Activated T-cell treated with anti-CD3 and anti-CD28 coated beads, Interleukin-2, amount 50 U/mL, for 1 hour (primary cell): Measurements from ENCODE around the gene IL16.
A peak's percentile ranks its signal among the peaks of the same experiment; 100 is the strongest.
"Not testable (repeated sequence)": the region's sequence is repeated elsewhere in the genome, so short reads cannot be mapped to it uniquely, and the experiment has no call there.

Experiments
- DNase-seq: peaks from one replicate; pipeline ENCODE4 v3.0.0-alpha.2; 2020

Gene IL16

GRCh38 chr15:81317642-81318017, 121.0 kb downstream of the IL16 start:
- peak; percentile 0 for DNase-seq

GRCh38 chr15:81321667-81322066, 125.0 kb downstream of the IL16 start:
- no peak for DNase-seq

- DNase-seq: no peak
Observed at GRCh38 chr15:81322676-81323253, 126.1 kb downstream of the IL16 start.

- no peak for DNase-seq
Observed at GRCh38 chr15:81323559-81323943, 126.9 kb downstream of the IL16 start.

- DNase-seq: peak; percentile 96
Observed at GRCh38 chr15:81323944-81324881, 127.5 kb downstream of the IL16 start, which contains the start of gene STARD5. STARD5 (minus strand) TSS chr15:81324141; CDS start chr15:81324099, 42 bp downstream.

- no peak for DNase-seq
Observed at GRCh38 chr15:81326466-81327212, 130.0 kb downstream of the IL16 start.

GRCh38 chr15:81327516-81327915, 130.8 kb downstream of the IL16 start:
- no peak for DNase-seq

- no peak for DNase-seq
Observed at GRCh38 chr15:81329446-81329845, 132.8 kb downstream of the IL16 start.

GRCh38 chr15:81330366-81331090, 133.8 kb downstream of the IL16 start:
- DNase-seq: no peak

GRCh38 chr15:81331141-81331540, 134.5 kb downstream of the IL16 start:
- not testable (repeated sequence) for DNase-seq

- no peak for DNase-seq
Observed at GRCh38 chr15:81331600-81331999, 134.9 kb downstream of the IL16 start.

GRCh38 chr15:81332326-81332725, 135.6 kb downstream of the IL16 start:
- no peak for DNase-seq

GRCh38 chr15:81333363-81333762, 136.7 kb downstream of the IL16 start:
- no peak for DNase-seq

GRCh38 chr15:81334768-81335435, 138.2 kb downstream of the IL16 start:
- no peak for DNase-seq

- DNase-seq: no peak
Observed at GRCh38 chr15:81335631-81336030, 139.0 kb downstream of the IL16 start.

GRCh38 chr15:81336568-81336967, 139.9 kb downstream of the IL16 start:
- peak; percentile 33 for DNase-seq

GRCh38 chr15:81337241-81337640, 140.6 kb downstream of the IL16 start:
- DNase-seq: no peak

- no peak for DNase-seq
Observed at GRCh38 chr15:81337713-81338157, 141.1 kb downstream of the IL16 start.

- no peak for DNase-seq
Observed at GRCh38 chr15:81338170-81339007, 141.7 kb downstream of the IL16 start.

- DNase-seq: no peak
Observed at GRCh38 chr15:81339321-81339720, 142.6 kb downstream of the IL16 start.

- DNase-seq: no peak
Observed at GRCh38 chr15:81339851-81340250, 143.2 kb downstream of the IL16 start.
